IPS-NIHi7 (cell line): ENCODE results near the gene ERGIC1.

Experiments used
- DNase-seq: peaks from one replicate; pipeline ENCODE4 v3.0.0; 2012; ENCODE audit warnings: mixed read lengths; ENCODE audit errors: extremely low spot score

ERGIC1 gene

DNA sequence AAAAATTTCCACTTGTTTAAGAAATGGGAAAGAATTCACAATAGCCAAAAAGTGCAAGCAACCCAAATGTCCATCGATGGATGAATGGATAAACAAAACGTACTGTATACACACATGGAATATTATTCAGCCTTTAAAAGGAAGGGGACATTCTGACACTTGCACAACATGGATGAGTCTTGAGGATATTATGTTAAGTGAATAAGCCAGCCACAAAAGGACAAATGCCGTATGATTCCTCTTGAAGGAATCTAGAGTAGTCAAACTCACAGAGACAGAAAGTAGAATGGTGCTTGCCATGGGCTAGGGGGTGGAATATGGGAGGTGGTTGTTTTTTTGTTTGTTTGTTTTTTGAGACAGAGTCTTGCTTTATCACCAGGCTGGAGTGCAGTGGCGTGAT is 145.7 kb downstream of the ERGIC1 start:
- DNase-seq = no peak

DNA sequence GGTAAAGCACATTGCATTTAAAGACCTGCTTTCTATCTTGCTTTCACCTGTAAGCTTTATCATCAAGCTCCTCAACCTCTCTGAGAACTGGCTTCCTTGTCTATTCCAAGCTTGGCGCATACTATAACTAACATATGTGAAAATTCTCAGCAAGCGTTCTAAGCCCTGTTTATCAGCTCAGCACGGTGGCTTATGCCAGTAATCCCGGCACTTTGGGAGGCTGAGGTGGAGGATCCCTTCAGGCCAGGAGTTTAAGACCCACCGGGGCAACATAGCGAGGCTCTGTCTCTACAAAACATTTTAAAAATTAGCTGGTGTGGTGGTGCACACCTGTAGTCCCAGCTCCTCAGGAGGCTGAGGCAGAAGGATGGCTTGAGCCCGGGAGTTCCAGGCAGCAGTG is 147.9 kb downstream of the ERGIC1 start:
- DNase-seq = no peak

DNA sequence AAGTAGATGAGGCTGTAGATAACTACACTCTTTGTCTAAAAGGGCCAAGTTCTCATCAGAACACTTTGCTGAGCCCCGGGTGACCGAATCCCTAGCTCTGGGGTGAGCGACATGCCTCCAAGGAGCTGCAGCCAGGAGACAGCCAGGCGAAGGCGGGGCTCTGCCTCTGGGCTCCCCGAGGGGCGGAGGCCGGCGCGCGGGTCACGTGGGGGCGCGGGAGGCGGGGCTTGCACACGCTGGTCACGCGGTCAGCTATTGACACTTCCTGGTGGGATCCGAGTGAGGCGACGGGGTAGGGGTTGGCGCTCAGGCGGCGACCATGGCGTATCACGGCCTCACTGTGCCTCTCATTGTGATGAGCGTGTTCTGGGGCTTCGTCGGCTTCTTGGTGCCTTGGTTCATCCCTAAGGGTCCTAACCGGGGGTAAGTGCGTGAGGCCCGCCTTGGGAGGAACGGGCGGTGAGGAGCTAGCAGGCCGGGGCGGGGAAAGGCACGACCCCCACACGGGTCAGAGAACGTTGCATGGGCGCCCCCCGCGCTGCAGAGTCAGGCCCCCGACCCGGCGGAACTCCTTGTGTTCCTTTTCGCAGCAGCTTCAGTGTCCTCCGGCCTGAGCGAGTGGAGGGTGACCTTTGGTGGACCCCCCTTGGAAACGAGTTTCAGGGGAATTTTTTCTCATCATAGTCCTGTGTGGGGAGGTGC is 149.6 kb downstream of the ERGIC1 start, which contains the start of gene ATP6V0E1:
TSS of gene ATP6V0E1 (plus strand) at position 230 of the 702 bp plus-strand sequence. CDS start at position 320, 90 bp downstream.
- DNase-seq = peak; percentile 98

DNA sequence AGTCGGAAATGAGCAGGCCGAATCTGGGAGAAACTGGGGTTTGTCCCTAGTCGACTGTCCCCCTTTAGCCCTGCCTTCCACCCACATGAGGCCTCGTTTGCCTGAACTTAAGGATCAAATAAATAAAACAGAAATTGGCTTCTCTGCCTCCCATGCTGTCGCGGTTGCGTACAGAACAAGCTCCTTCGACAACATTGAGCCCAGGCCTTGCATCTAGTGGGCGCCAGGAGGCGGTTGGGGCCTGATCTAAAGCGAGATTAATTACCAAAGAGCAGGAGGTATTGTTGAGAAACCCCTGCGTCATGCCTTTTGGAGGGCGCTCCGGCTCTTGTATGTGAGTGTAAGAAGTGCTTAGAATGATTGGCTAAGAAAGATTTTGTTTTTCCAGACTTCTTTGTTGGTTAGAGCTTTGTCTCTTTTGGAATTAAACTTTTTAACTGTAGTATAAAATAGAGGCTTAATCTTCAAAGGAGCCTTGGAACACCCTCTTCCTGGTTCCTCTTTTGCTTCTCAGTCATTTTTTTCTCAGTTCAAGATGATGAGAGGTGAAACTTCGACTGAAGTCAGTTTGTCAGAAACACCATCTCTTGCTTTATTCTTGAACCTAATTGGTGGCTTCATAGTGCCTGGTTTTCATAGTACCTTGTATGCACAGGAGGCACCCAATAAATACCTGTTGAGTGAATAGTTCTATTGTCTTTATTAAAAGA is 150.3 kb downstream of the ERGIC1 start:
- DNase-seq = peak; percentile 76

DNA sequence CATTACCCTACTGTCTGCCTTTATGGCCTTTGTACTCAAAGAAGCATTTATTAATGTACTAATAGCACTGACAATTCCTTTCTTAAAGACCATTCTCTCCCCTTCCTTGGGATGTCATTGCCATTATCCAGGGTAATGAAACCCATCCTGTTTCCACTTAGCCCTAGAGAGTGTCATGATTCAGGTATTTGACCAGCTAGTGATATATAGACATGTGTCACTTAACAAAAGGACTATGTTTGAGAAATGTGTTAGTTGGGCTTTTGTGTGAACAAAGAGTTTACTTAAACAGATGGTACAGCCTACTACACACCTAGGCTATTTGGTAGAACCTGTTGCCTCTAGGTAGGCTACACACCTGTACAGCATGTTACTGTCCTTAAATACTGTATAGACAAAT is 151.5 kb downstream of the ERGIC1 start:
- DNase-seq = no peak

DNA sequence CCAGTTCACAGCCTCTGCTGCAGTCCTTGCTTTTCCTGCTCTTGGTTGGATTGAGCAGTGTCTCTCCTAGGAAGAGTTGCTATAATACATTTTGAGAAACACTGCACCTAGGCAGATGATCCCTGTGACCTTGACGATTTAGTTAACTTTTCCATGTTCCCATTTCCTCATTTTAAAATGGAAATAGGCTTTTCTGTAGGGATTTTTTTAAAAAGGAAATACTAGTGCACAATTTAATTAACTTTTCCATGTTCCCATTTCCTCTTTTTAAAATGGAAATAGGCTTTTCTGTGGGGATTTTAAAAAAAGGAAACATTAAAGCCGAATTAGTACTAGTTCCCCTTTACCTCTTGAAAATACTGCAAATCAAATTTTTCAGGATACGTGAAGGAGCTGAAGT is 154.2 kb downstream of the ERGIC1 start:
- no peak for DNase-seq

DNA sequence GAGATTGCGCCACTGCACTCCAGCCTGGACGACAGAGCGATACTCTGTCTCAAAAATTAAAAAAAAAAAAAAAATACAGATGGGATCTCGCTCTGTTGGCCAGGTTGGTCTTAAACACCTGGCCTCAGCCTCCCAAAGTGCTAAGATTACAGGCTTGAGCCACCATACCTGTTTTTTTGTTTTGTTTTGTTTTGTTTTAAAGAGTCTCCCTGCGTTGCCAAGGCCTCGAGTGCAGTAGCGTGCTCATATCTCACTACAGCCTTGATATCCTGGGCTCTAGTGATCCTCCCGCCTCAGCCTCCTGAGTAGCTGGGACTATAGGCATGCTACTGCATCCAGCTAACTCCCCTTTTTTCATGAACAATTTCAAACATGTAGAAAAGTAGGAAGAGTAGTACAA is 156.7 kb downstream of the ERGIC1 start:
- no peak for DNase-seq

DNA sequence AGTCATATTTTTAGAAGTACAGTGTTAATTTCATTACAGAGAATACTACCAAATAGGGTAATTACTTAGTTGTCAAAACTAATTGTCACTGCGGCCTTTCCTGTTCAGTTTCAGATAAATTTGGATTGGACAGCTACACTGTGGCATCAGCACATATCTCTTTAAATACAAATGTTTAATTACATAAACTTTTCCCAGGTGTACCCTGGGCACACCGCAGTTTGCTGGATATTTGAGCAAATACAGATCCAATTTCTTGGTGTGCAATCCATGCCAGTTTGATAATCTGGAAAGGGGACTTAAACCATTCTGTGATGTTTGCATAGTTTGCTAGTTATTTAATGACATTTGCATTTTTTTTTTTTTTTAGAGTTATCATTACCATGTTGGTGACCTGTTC is 160.4 kb downstream of the ERGIC1 start:
- DNase-seq = no peak

DNA sequence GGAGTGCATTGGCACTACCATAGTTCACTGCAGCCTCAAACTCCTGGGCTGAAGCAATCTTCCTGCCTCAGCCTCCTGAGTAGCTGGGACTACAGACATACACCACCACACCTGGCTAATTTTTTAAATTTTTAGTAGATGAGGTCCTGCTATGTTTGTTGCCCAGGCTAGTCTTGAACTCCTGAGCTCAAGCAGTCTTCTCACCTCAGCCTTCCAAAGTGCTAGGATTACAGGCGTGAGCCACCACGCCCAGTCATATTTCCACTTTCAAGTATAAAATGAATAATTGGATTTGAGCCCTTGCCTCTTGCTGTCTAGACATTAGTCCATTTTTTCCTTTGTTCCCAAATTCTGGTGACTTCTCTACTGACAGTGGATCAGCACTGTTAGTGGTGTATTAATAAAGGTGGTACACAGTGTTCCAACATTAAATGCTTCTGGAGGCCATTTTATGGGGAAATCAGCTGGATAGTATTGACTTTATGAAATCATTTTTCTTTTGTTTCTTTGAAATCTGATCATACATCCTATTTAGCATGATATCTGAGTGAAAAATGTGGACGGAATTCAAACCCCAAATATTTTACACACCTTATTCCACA is 165.4 kb downstream of the ERGIC1 start:
- DNase-seq = no peak

DNA sequence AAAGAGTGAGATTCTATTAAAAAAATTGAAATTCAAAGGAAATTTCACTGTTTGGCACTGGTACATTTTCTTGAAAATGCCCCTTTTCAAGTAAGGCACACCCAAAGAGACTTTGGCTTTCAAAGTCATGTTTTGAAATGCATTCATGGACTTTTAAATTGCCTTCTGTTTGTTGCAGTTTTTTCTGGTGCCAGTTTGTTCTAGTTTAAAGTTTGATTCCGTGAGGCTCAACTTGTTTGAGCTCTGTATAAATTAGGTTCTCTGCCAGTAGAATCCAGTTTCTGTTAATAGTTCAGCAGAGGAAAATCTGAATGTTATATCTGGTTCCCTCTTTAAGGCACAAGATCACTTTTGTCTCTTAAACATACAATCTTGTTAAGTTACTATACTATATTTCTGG is 165.9 kb downstream of the ERGIC1 start:
- DNase-seq = no peak

DNA sequence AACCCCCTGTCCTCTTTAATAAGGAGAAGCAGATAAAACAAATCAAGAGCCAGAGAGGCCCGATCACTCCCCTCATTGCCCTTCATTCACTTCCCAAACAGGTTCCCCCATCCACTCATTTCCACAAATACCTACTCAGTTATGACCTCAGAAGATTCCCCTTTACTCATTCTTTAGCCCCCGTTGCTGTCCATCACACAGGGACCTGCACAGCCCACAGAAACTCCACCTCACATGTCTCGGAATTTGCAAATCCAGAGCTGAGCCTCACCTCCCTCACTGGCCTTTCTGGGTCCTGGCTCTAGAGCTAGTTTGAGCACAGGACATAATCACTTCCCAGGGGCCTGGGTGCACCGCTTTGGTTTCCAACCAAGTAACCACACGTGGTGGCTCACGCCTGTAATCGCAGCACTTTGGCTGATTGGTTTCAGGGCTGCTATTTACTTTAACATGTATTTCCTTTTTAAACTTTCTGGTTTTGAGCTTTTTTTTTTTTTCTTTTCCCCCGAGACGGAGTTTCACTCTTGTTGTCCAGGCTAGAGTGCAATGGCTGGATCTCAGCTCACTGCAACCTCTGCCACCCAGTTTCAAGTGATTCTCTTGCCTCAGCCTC is 167.3 kb downstream of the ERGIC1 start:
- DNase-seq = no peak
